Activated naive CD4-positive, alpha-beta T cell treated with anti-CD3 and anti-CD28 coated beads for 36 hours (primary cell): ENCODE results near the gene ABCC2. TPM values are rescaled to one million over a fixed set of nuclear protein-coding genes. Genes with fewer than 3 reads are reported as not detected.

Experiments
- CTCF ChIA-PET: fragments of 350-600 bp; sonication (Branson Sonifier 250); formaldehyde crosslinking; loops from one replicate; lab custom pipeline; 2021; ENCODE audit warnings: antibody characterized with exemption; lab: Charles Lee
- DNase-seq: peaks from one replicate; pipeline ENCODE4 v3.0.0-alpha.2; 2020
- H3K27ac Mint-ChIP-seq: one replicate; pipeline ENCODE4 v1.8.0; 2021; ENCODE audit warnings: mild to moderate bottlenecking, mixed read lengths
- H3K27me3 Mint-ChIP-seq: one replicate; pipeline ENCODE4 v1.8.0; 2021; ENCODE audit warnings: low read depth, mixed read lengths
- H3K36me3 Mint-ChIP-seq: one replicate; pipeline ENCODE4 v1.8.0; 2021; ENCODE audit warnings: low read depth, mixed read lengths
- H3K4me1 Mint-ChIP-seq: one replicate; pipeline ENCODE4 v1.8.0; 2021; ENCODE audit warnings: low read depth, mixed read lengths
- H3K4me3 Mint-ChIP-seq: one replicate; pipeline ENCODE4 v1.8.0; 2021; ENCODE audit warnings: mild to moderate bottlenecking, moderate library complexity, mixed read lengths
- H3K9me3 Mint-ChIP-seq: one replicate; pipeline ENCODE4 v1.8.0; 2021; ENCODE audit warnings: mixed read lengths
- intact Hi-C: fragments of 100-400 bp; cut with micrococcal nuclease; formaldehyde crosslinking; loops from one replicate; pipeline ENCODE4 v1.15.1; 2023
- total RNA-seq, 2 experiments: library from RNA; stranded (reverse); gene quantifications; one replicate each; pipeline ENCODE4 v1.2.3, GENCODE V29; 2021

The ABCC2 gene
- total RNA-seq, 2 experiments from 2014 or later, result 0.20 to 0.64 TPM

DNA sequence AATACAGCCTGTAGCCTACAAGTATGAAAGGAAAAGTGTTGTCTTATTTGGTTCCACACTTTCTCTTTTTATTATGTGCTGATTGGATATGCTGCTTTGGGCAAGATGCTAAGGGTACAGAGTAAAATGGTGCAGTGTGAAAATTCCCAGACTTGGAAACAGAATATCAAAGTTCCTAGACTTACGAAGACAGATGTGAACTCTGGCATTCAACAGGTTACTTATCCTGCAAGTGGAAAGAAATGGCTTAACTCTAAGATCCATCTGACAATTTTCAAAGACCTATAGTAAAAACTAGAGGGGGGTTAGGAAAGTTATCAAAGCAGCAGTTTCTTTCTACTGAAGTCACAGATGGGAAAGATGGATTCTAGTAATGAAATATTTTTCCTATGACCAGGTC is 26.3 kb upstream of the ABCC2 start:
- intact Hi-C loops, result no loop called here
- Mint-ChIP-seq H3K27me3 (no peaks in the 10 kb centered on the region), H3K9me3 (no peaks in the 10 kb centered on the region), H3K36me3 (peaks cover 60% of the 10 kb centered on the region), H3K4me1 (no peaks in the 10 kb centered on the region), H3K27ac (no peak overlapping the region), H3K4me3 (no peak overlapping the region)
- CTCF ChIA-PET, result no interaction called here
- no peak for DNase-seq

DNA sequence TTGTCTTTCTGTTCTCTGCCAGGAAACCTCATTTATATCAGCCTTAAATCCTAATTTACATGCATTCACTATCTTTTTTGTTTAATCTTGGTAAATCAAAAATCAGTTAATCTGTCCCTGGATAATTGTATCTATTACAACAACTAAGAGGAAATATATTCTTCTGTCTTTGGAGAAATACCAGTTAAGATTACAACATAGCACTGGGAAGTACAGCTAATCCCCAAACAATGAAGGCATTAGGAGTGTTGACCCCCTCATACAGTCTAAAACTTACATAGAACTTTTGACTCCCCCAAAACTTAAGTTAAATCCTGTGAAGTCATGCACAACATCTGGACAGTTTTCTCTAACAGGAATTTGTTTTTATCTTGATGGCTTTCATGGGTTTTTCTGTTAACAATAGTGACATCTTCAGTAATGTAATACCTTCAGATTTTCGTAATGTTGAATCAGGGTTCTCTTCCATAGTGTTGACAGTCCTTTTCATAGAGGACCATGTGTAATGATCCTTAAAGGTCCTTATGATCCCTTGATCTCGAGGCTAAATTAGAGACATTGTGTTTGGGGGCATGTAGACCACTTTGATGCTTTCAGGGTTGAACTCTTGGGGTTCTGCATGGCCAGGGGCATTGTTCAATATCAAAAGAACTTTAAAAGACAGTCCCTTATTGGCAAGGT is 24.1 kb upstream of the ABCC2 start:
- DNase-seq, result no peak
- H3K27ac Mint-ChIP-seq, result no peak overlapping the region
- no peak overlapping the region for H3K4me3 Mint-ChIP-seq
- intact Hi-C loops, result no loop called here
- peaks cover 70% of the 10 kb centered on the region for H3K36me3 Mint-ChIP-seq
- no peaks in the 10 kb centered on the region for H3K4me1 Mint-ChIP-seq
- CTCF ChIA-PET, result no interaction called here
- no peaks in the 10 kb centered on the region for H3K27me3 Mint-ChIP-seq
- H3K9me3 Mint-ChIP-seq, result peaks cover 8% of the 10 kb centered on the region

DNA sequence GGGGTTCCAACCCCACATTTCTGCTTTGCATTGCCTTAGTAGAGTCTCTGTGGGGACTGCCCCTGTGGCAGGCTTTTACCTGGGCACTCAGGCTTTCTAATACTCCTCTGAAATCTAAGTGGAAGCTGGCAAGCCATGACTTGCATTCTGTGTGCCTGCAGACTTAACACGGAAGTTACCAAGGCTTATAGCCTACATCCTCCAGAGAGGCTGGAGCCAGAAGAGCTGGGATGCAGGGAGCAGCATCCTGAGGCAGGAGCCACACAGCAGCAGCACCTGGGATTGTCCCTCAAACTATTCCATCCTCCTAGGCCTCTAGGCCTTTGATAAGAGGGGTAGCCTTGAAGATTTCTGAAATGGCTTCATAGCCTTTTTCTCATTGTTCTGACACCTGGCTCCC is 22.1 kb upstream of the ABCC2 start:
- CTCF ChIA-PET, result no interaction called here
- no peaks in the 10 kb centered on the region for H3K27me3 Mint-ChIP-seq
- no peak for DNase-seq
- no peak overlapping the region for H3K27ac Mint-ChIP-seq
- H3K9me3 Mint-ChIP-seq, result peaks cover 15% of the 10 kb centered on the region
- H3K36me3 Mint-ChIP-seq, result peaks cover 70% of the 10 kb centered on the region
- H3K4me3 Mint-ChIP-seq, result no peak overlapping the region
- intact Hi-C loops, result no loop called here
- H3K4me1 Mint-ChIP-seq, result no peaks in the 10 kb centered on the region

DNA sequence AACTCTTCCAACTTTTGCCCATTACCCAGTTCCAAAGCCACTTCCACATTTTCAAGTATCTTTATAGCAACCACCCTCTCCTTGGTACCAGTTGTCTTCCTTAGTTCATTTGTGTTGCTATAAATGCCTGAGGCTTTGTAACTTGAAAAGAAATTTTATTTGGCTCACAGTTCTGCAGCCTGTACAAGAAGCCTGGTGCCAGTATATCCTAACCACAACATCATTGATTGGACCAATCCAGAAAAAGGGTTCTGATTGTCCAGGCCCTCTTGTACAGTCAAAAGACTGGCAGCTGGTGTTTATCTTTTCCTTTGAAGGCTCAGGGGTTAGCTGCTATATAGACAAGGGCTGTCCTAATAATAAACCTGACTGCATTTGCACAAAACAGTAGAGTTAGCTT is 21.1 kb upstream of the ABCC2 start:
- no peak for DNase-seq
- peaks cover 15% of the 10 kb centered on the region for H3K9me3 Mint-ChIP-seq
- intact Hi-C loops, result no loop called here
- H3K4me1 Mint-ChIP-seq, result no peaks in the 10 kb centered on the region
- CTCF ChIA-PET, result no interaction called here
- H3K36me3 Mint-ChIP-seq, result peaks cover 65% of the 10 kb centered on the region
- H3K27ac Mint-ChIP-seq, result no peak overlapping the region
- H3K27me3 Mint-ChIP-seq, result no peaks in the 10 kb centered on the region
- no peak overlapping the region for H3K4me3 Mint-ChIP-seq

DNA sequence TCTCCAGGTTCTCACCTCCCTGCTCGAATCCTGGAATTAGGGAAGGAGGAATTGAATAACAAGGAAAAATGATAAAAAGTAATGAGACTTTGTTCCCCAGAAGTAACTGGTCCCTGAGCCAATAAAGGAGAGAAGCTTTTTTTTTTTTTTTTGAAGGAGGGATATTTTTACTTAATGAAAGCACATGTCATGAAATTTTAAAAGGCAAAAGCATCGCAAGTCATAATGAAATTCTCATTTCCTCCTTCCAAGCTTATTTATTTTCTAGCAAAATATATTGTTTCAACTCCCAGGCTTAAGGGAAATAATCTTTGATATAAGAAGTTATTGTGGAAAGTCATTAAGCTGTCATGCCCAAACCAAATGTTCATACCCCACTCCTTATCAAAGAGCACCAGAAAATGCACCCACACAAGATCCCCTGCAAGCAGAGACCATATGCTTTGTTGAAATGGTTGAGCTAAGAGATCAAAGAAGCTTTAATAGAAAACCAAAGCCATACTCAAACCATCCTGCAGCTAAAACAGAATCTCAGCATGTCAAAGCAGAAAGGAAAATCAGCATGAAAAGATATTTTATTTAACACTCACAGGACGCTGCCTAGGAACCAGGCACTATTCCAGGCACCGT is 16.7 kb upstream of the ABCC2 start:
- peaks cover 15% of the 10 kb centered on the region for H3K9me3 Mint-ChIP-seq

DNA sequence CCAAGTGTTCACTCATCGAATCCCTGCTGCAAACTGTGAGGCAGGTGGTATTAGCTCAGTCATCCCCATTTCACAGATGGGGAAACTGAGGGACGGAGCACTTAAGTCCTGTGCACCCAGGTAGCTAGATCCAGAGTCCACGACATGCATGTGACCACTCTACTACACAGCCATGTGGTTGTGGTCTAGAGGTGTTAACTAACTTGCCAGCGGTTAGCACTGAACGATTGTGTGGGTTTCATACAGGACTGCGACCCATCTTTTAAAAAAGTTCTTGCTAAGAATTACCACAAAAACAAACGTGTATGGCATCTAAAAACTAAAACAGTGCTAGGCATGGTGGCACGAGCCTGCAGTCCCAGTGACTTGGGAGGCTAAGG is 16.1 kb upstream of the ABCC2 start:
- no peak for DNase-seq
- Mint-ChIP-seq H3K9me3 (peaks cover 15% of the 10 kb centered on the region), H3K36me3 (peaks cover 26% of the 10 kb centered on the region), H3K27me3 (no peaks in the 10 kb centered on the region), H3K27ac (no peak overlapping the region), H3K4me3 (no peak overlapping the region), H3K4me1 (no peaks in the 10 kb centered on the region)
- CTCF ChIA-PET, result no interaction called here
- intact Hi-C loops, result no loop called here

More for the DNA sequence above, 16.7 kb upstream of the ABCC2 start:
- Mint-ChIP-seq H3K27ac (no peak overlapping the region), H3K4me3 (no peak overlapping the region), H3K36me3 (peaks cover 29% of the 10 kb centered on the region), H3K27me3 (no peaks in the 10 kb centered on the region), H3K4me1 (no peaks in the 10 kb centered on the region)
- intact Hi-C loops, result no loop called here
- DNase-seq, result no peak
- CTCF ChIA-PET, result interaction anchor here (0.6 kb wide), 1 partner anchor 49 kb away, joined by 3 read pairs; no protein-coding TSS in a partner anchor

DNA sequence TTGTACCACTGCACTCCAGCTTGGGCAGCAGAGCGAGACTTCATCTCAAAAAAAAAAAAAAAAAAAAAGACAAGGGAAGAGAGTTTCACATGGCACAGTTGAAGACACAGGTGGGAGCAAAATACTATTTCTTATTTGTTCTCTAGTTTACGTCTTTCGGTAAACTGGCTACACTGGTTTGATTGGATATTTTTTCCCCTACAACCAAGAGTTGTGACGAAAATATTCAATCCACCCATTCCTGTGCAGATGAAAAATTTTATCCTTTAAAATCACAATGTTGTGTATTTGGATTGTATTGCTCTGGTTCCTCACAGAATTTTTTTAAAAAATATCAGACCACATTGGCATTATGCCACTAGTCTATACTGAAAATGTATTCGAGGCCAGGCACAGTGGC is 14.5 kb upstream of the ABCC2 start:
- no peaks in the 10 kb centered on the region for H3K27me3 Mint-ChIP-seq
- CTCF ChIA-PET, result no interaction called here
- H3K4me3 Mint-ChIP-seq, result no peak overlapping the region
- peaks cover 9% of the 10 kb centered on the region for H3K9me3 Mint-ChIP-seq
- H3K36me3 Mint-ChIP-seq, result peaks cover 15% of the 10 kb centered on the region
- H3K4me1 Mint-ChIP-seq, result no peaks in the 10 kb centered on the region
- intact Hi-C loops, result no loop called here
- DNase-seq, result no peak
- H3K27ac Mint-ChIP-seq, result no peak overlapping the region

DNA sequence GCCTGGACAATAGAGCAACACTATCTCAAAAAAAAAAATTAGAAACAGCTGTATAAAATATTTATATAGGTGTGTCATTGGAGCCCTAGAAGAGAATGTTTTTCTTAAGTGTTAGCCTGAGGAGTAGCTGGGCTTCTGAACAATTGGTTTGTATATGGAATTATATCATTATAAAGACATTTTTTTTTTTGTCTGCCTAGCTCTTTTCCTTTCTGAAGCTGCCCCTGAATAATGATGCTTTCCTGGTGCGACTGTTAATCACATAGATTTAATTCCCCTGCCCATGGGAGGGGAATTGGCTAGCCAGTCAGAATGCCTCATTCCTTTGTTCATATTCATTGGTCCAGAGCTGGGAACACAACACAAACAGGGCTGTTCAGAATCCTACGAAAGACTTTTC is 13.9 kb upstream of the ABCC2 start:
- Mint-ChIP-seq H3K9me3 (peaks cover 7% of the 10 kb centered on the region), H3K4me1 (no peaks in the 10 kb centered on the region), H3K27me3 (no peaks in the 10 kb centered on the region), H3K4me3 (no peak overlapping the region), H3K36me3 (peaks cover 11% of the 10 kb centered on the region), H3K27ac (no peak overlapping the region)
- intact Hi-C loops, result no loop called here
- CTCF ChIA-PET, result no interaction called here
- DNase-seq, result no peak

DNA sequence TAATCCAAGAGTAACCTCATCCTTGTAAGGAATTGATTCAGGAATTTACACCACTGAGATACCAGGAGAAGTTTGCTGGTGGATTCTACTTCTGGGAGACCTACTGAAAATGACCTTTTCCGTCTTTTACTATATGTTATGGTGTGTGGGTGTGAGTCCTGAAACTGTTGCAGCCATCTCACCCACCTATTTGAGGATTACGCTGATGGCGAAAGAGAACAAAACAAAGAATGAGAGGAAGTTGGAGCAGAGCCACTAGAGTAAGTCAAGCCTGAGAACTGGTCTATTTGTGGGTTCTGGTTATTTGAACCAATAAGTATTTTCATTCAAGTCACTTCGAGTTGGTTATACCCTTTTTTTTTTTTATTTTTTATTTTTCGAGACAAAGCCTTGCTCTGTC is 12.7 kb upstream of the ABCC2 start:
- Mint-ChIP-seq H3K27ac (no peak overlapping the region), H3K27me3 (no peaks in the 10 kb centered on the region), H3K4me3 (no peak overlapping the region), H3K36me3 (peaks cover under 1% of the 10 kb centered on the region), H3K4me1 (no peaks in the 10 kb centered on the region), H3K9me3 (peaks cover under 1% of the 10 kb centered on the region)
- no peak for DNase-seq
- intact Hi-C loops, result no loop called here
- CTCF ChIA-PET, result interaction anchor here (0.5 kb wide), 1 partner anchor 56 kb away, joined by 5 read pairs; no protein-coding TSS in a partner anchor

DNA sequence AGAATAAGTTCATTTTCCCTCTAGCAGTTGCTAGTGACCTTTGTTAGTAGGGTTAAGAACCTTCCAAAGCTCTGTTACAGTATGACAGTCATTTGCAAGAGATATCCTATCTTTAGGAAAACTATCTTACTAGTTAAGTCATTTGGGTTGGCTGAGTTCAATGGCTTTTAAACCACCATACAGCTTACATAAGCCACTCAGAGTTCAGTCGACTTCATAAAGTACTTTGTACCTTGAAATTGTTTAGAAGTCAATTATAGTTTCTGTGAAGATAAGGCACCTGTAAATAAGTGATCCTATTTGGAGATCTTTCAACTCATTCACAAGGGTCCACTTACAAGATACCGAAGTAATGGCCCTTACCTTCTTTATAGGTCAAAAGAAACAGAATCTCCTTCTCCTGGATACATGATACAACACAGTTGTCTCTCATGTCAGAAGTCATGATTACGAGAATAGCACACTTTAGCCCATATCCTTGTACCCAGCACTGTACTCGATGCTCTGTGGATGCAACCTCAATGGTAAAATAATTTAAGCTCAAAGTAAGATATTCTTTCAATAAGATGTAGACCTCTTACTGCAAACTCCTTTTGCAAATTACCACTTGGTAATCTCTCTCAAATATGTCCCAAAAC is 11.9 kb upstream of the ABCC2 start:
- no peaks in the 10 kb centered on the region for H3K4me1 Mint-ChIP-seq
- no peaks in the 10 kb centered on the region for H3K36me3 Mint-ChIP-seq
- CTCF ChIA-PET, result interaction anchor here (0.5 kb wide), 1 partner anchor 56 kb away, joined by 5 read pairs; no protein-coding TSS in a partner anchor
- no peak overlapping the region for H3K4me3 Mint-ChIP-seq
- no peaks in the 10 kb centered on the region for H3K27me3 Mint-ChIP-seq
- no peaks in the 10 kb centered on the region for H3K9me3 Mint-ChIP-seq
- intact Hi-C loops, result no loop called here
- no peak for DNase-seq
- H3K27ac Mint-ChIP-seq, result no peak overlapping the region

DNA sequence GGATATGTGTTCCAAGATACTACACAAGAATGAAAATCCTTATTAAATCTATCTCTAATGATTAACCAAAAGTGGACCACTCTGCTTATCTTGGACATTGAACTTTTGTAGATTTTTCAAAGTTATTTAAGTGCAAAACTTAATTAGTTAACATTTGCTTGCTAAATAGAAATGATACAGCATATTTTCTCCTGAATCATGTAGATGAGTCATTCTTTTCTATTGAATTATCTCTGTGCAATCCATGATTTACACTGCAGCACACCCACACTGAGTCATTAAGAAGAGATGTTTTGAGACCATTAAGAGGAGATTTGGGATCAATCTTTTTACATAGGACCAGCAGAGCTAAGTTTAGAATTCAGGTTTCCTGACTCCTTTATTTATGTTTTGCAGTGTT is 6.6 kb upstream of the ABCC2 start:
- no peaks in the 10 kb centered on the region for H3K36me3 Mint-ChIP-seq
- no peak overlapping the region for H3K4me3 Mint-ChIP-seq
- no peak overlapping the region for H3K27ac Mint-ChIP-seq
- peaks cover 5% of the 10 kb centered on the region for H3K4me1 Mint-ChIP-seq
- no peaks in the 10 kb centered on the region for H3K9me3 Mint-ChIP-seq
- no peak for DNase-seq
- intact Hi-C loops, result no loop called here
- no peaks in the 10 kb centered on the region for H3K27me3 Mint-ChIP-seq
- CTCF ChIA-PET, result no interaction called here

DNA sequence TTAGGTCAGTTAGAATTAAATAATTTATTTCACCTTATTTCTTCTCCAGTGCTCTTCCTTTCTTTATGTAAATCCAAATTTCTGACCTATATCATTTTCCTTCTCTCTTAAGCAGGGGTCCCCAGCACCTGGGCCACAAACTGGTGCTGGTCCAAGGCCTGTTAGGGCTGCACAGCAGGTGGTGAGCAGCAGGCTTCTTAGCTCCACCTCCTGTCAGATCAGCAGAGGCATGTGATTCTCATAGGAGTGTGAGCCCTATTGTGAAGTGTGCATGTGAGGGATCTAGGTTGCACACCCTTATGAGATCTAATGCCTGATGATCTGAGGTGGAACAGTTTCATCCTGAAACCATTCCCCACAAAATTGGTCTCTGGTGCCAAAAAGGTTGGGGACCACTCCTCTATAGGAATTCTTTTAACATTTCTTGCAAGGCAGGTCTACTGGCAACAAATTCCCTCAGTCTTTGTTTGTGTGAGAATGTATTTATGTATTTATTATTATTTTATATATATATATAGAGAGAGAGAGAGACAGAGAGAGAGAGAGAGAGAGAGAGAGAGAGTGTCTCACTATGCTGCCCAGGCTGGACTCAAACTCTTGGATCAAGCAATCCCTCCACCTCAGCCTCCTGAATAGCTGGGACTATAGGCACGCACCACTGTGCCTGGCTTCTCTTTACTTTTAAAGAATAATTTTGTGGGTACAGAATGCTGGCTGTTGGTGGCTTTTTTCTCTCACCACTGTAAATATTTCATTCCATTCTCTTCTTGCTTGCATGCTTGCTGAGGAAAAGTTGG is 4.3 kb upstream of the ABCC2 start:
- CTCF ChIA-PET, result no interaction called here
- Mint-ChIP-seq H3K4me1 (peaks cover 5% of the 10 kb centered on the region), H3K9me3 (no peaks in the 10 kb centered on the region), H3K36me3 (peaks cover 3% of the 10 kb centered on the region), H3K27ac (no peak overlapping the region), H3K4me3 (no peak overlapping the region), H3K27me3 (no peaks in the 10 kb centered on the region)
- intact Hi-C loops, result no loop called here
- no peak for DNase-seq
